Measurements from ENCODE around the gene PTPRG.

Gene PTPRG

DNA sequence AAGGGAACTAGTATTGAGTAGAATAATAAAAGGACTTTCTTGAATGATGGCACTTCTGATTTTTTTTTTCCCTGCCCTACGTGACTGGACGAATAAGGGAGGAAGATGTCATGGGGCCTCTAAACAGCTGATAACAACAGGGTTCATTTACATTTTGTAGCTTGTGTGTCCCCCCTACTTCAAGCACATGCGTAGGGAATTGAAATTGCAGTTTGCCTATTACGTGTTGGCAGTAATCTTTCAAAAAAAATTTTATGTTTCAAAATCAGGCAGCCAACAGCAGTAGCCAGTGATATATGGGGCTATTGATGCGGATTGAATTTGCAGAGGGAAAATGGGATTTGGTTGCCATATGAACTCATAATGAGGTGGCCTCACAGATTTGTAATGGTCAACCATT, 58.7 kb downstream of the PTPRG start:
- DNase-seq: no peak

- no peak for DNase-seq
These were observed 62.9 kb downstream of the PTPRG start for GRCh38 chr3:61624300-61624699.

DNA sequence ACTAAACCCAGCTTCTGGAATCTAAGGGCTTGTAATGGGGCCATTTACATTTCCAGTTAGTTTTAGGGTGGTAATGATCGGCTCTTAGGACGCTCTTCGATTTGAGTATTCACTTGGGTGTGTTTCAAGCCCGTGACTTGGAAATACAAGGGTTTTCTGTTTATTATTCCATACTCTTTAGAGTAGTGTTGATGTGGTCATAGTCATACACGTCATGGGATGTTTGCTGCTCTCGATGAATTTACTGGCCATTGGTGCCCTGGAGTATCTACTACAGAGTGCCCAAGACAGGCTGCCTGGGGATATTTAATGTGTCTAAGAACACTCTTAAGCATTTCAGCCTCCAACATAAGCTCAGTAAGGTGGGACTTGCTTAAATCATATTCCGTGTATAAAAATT, 64.1 kb downstream of the PTPRG start:
- no peak for DNase-seq

- DNase-seq: no peak
These were observed 65.1 kb downstream of the PTPRG start for GRCh38 chr3:61626484-61626883.

DNA sequence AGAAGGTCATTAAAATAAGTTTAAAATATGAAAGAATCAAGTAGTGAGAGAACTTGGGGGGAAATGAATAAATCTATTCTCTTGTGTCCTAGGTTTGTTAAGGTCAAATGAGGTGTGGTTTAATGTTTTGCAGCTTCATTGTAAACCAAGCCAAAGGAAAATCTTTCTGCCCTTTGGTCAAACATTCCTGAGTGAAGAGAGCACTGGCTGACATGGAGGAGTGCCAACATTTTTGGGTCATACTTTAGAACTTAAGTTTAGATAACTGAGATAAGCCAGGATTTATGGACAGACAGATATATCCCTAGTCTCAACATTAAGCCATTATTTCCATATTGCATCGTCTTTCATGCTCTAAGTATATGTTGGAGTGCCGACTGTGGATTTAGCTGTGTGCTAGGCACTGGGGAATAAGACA, 66.4 kb downstream of the PTPRG start:
- no peak for DNase-seq

DNA sequence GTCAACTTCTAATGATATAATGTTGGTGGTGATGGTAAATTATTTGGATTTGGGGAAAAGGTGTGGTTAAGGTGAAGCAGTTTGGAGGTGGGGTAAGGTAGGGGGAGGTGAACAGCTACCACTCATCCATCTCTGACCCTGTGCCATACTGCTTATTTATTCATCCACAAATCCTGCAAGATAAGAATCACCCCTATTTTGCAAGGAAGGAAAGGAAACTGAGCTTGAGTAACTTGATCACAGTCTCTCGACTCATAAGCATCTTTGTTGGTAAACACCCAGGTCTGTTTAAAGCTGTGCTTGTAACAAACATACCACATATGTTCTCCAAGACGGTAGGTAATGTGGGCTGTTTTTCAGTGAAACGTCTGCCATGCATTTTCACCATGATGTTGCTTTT, 67.3 kb downstream of the PTPRG start:
- no peak for DNase-seq

DNA sequence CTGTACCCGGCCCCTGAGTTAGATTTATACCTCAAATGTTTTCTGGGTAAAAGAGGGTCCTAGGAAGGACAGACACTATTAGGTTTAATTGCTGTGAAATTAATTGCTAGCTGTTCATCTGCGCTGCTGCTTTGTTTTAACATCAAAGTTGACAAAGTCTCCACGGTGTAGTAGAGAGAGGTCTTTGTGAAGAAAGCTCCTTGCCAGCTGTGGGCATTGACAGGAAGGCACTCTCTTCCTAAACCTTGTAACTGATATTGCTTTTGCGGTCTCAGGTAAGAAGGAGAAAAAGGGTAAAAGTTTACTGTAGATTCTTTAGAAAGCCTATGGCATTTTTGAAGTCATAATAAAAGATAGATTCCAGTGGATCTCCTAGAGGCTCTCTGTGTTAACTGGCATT, 68.1 kb downstream of the PTPRG start:
- no peak for DNase-seq

DNA sequence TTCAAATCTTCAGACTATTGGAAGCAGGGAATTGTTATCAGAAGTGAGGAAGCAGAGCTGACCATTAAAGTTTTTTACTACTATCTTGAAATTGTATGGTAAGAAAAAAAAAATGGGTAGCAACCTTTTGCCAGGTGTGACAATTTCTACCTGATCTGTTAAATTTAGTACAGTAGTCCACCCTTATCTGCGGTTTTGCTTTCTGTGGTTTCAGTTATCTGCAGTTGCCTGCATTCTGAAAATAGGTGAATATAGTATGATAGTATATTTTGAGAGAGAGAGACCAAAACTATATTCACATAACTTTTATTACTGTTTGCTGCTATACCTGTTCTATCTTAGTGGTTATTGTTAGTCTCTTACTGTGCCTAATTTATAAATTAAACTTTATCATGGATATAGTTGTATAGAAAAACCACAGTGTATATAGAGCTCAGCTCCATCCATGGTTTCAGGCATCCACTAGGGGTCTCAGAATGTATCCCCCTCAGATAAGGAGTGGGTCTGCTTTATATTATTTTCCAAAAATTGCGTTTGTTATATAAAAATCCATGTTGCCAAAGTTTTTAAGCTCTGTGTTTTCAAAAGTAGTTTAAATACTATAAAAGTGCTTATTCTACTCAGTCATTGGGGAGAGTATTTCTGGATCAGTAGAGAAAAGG, 69.9 kb downstream of the PTPRG start:
- DNase-seq: no peak

DNA sequence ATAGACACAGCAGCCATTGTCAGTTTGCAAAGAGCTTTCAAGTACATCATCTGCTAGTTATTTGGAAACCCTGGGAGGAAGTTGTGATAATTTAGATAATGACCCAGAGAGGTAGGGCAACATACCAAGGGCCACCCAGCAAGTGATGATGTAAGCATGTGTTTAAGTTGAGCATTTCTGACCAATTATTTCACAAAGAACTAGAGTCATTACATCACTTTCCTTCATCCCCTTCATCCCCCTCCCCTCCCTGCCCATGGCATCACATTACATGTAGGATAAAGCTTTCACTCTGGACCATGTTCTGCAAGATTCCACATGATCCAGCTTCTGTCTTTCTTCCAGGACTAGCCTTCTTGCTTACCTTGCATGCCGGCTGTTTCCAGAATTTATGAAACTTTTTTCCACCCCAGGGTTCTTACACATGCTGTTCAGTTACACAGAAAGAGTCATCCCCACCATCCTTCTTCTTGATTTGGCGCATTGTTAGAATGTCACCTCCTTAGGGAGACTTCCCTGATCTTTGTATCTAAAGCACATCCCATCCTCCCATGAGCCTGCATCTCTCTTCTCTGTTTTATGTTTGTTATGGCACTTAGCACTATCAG, 71.3 kb downstream of the PTPRG start:
- DNase-seq: no peak

GRCh38 chr3:61634678-61635077, 73.3 kb downstream of the PTPRG start:
- DNase-seq: no peak

GRCh38 chr3:61637088-61638051, 76.0 kb downstream of the PTPRG start:
- DNase-seq: no peak

- DNase-seq: no peak
These were observed 77.4 kb downstream of the PTPRG start for GRCh38 chr3:61638741-61639140.

- DNase-seq: no peak
These were observed 78.6 kb downstream of the PTPRG start for GRCh38 chr3:61639991-61640390.

GRCh38 chr3:61645148-61645547, 83.8 kb downstream of the PTPRG start:
- DNase-seq: no peak

GRCh38 chr3:61646360-61646759, 85.0 kb downstream of the PTPRG start:
- no peak for DNase-seq

GRCh38 chr3:61646851-61647525, 85.6 kb downstream of the PTPRG start:
- no peak for DNase-seq

DNA sequence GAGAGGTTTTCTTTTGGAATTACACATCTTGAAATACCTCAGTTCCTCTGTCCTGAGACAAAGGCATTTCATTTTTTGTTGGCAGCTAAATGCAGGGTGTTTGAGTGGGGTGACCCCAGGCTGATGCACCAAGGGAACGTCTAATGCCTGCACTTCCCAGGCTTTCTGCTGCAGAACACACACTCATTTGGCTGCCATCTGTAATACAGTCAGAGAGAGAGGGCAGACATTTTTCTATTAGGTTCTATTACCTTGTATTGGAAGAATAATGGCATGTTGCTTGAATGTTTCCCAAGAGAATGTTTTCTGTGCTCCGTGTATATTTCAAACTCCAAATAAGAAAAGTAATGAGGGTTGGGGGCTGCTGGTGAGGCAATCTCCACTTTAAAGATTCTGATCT, 87.1 kb downstream of the PTPRG start:
- DNase-seq: no peak

DNA sequence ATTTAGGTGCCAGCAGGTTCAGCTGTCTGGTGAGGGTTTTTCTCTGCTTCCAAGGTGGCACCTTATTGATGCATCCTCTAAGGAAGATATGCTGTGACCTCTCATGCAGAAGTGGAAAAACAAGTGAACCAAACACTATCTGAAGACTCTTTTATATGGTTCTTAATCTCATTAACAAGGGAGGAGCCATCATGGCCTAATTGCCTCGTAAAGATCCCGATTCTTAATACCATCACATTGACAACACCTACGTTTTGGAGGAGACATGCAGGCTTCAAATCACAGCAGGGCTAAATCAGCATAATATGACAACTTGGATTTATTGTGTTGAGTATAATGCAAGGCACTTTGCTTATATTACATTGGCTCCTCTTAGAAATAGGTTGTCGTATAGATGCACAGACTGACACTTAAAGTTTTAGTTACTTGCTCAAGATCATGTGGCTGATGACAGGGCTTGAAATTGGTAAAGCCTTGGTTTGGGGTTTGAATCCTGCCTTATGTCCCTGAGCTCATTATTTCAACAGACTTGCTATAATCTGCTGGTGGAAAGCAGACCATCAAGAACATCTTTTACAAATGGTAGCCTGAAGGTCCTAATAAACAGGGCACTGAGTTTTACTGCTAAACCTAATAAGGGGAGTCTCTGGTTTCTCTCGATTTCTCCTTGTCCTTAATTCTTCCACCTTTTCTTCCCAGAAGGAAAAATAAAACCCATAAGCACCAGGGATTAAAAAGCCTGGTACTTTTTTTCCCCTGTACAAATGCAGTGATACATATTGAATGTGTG, 88.2 kb downstream of the PTPRG start:
- DNase-seq: no peak

- no peak for DNase-seq
These were observed 88.9 kb downstream of the PTPRG start for GRCh38 chr3:61650276-61650675.

DNA sequence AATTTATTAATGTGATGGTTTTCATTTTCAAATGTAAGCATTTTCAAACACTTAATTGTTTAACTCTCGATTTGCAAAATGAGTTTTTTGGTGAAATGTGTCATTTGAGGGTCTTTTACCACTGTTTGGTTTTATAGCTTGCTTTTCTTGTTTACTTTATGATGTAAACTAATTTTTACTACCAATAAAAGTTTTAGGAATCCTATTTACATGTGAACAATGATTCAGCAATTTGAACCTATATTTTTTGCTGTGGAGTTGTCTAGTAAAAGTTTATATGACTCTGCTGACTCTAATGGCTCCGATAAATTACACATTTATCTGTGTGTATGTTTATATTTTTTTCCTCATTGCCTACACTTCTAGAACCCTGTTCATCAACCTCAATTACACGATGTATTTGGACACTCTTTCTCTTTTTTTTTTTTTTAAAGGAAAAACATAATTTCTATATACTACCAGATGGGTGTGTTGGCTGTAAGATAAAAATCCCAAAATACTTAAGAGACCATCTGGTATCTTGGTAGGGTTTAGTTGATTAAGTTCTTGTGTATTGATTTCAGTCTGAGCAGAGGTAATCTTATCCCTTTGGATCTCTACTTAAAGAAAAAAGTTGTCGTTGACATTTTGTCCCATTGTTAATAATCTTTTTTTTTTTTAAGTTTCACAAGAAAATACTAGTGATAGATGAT, 89.5 kb downstream of the PTPRG start:
- no peak for DNase-seq

DNA sequence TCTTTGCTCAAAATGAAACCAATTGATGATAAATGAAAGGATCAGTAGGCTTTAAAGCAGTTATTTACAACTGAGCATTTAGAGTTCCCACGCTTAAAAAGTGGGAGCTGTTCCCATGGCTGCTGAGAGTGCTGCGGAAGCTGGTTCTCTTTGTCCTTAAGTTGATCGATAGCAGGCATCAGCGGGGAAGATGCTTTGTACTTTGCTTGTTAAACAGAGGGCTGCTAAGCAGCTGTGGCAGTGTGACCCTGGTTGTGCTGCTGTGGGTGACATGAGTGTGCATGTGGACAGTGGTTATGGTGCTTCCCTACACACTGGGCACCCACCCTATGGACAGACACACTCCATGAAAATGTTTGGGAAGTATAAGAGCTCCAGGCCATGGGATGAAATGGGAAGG, 96.3 kb downstream of the PTPRG start:
- DNase-seq: no peak

DNA sequence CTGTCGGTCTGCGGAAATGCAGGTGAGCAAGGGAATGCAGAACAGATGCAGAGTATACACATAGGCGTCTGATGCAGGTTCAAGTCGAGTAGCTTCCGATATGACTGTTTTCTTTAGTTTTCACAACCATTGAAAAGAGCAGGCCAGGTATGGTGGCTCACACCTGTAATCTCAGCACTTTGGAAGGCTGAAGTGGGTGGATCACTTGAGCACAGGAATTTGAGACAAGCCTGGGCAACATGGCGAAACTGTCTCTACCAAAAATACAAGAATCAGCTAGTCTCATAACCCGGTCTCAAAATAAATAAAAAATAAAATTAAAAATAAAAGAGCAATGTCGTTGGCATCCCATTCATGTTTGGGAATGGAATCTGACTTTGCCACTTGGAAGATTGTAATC, 101.5 kb downstream of the PTPRG start:
- DNase-seq: no peak

Data from 8988T (cell line).